ENCODE data around the gene ERC1. TPM values are rescaled to one million over a fixed set of nuclear protein-coding genes. Genes with fewer than 3 reads are reported as not detected.

The ERC1 gene
- total and polyA plus RNA-seq, 7 donors, result 5.4 to 97.8 (median 34.6) TPM

- no peak for TF ChIP-seq POLR2AphosphoS5 (IDR thresholded peaks at IDR 0.05)
- no peak for TF ChIP-seq EP300 (IDR thresholded peaks at IDR 0.05)
- no peak for TF ChIP-seq CTCF (IDR thresholded peaks at IDR 0.05)
- no peak for TF ChIP-seq POLR2A (IDR thresholded peaks at IDR 0.05)
- Histone ChIP-seq H3K4me3 (no peak overlapping the region), H3K4me1 (peaks cover 0 to 22% (median 10%) of the 10 kb centered on the region in 4 donors), H3K36me3 (peaks cover 0 to 14% (median 0%) of the 10 kb centered on the region in 4 donors), H3K27me3 (no peaks in the 10 kb centered on the region), H3K27ac (no peak overlapping the region), H3K9me3 (no peaks in the 10 kb centered on the region)
- WGBS, 2 donors, result 94 to 95% methylated on average over 5 of the region's 5 CpGs
- DNase-seq, result no peak
- intact Hi-C loops (cut with DNase I), result no loop called here
Measured at GRCh38 chr12:1377117-1377516, 386.1 kb downstream of the ERC1 start.

- Histone ChIP-seq H3K4me1 (peaks cover 0 to 22% (median 10%) of the 10 kb centered on the region in 4 donors), H3K4me3 (no peak overlapping the region), H3K36me3 (peaks cover 0 to 9% (median 0%) of the 10 kb centered on the region in 4 donors), H3K9me3 (no peaks in the 10 kb centered on the region), H3K27me3 (no peaks in the 10 kb centered on the region), H3K27ac (no peak overlapping the region)
- 22 to 67% methylated on average over 3 of the region's 3 CpGs for WGBS, 2 donors
- intact Hi-C loops (cut with DNase I), result no loop called here
- no peak for TF ChIP-seq EP300 (IDR thresholded peaks at IDR 0.05)
- TF ChIP-seq POLR2AphosphoS5 (IDR thresholded peaks at IDR 0.05), result no peak
- no peak for TF ChIP-seq POLR2A (IDR thresholded peaks at IDR 0.05)
- TF ChIP-seq CTCF (IDR thresholded peaks at IDR 0.05), result no peak
- DNase-seq, result no peak
Measured at GRCh38 chr12:1377681-1378080, 386.7 kb downstream of the ERC1 start.

- Histone ChIP-seq H3K27ac (no peak overlapping the region), H3K9me3 (no peaks in the 10 kb centered on the region), H3K36me3 (peaks cover 0 to 7% (median 0%) of the 10 kb centered on the region in 4 donors), H3K27me3 (no peaks in the 10 kb centered on the region), H3K4me3 (no peak overlapping the region), H3K4me1 (peaks cover 0 to 2% (median 0%) of the 10 kb centered on the region in 4 donors)
- TF ChIP-seq POLR2AphosphoS5 (IDR thresholded peaks at IDR 0.05) (no peak), POLR2A (IDR thresholded peaks at IDR 0.05) (no peak)
- WGBS, 2 donors, result 92 to 97% methylated on average over 12 of the region's 12 CpGs
- DNase-seq, result no peak
- intact Hi-C loops (cut with DNase I), result no loop called here
Measured at GRCh38 chr12:1380171-1380851, 389.3 kb downstream of the ERC1 start.

GRCh38 chr12:1382151-1382550 is 391.1 kb downstream of the ERC1 start:
- Histone ChIP-seq H3K4me3 (no peak overlapping the region), H3K9me3 (no peaks in the 10 kb centered on the region), H3K36me3 (peaks cover 0 to 5% (median 0%) of the 10 kb centered on the region in 4 donors), H3K27ac (no peak overlapping the region), H3K27me3 (no peaks in the 10 kb centered on the region), H3K4me1 (no peaks in the 10 kb centered on the region)
- intact Hi-C loops (cut with DNase I), result no loop called here
- WGBS, 2 donors, result 82 to 96% methylated on average over 6 of the region's 6 CpGs
- no peak for DNase-seq
- TF ChIP-seq EP300 (IDR thresholded peaks at IDR 0.05), result no peak
- no peak for TF ChIP-seq POLR2AphosphoS5 (IDR thresholded peaks at IDR 0.05)
- no peak for TF ChIP-seq POLR2A (IDR thresholded peaks at IDR 0.05)
- no peak for TF ChIP-seq CTCF (IDR thresholded peaks at IDR 0.05)

- H3K9me3 ChIP-seq, result no peaks in the 10 kb centered on the region
- no peaks in the 10 kb centered on the region for H3K4me1 ChIP-seq
- DNase-seq, result no peak
- H3K4me3 ChIP-seq, result no peak overlapping the region
- peaks cover 0 to 5% (median 0%) of the 10 kb centered on the region in 4 donors for H3K36me3 ChIP-seq
- H3K27me3 ChIP-seq, result no peaks in the 10 kb centered on the region
- TF ChIP-seq POLR2AphosphoS5 (IDR thresholded peaks at IDR 0.05) (no peak), CTCF (IDR thresholded peaks at IDR 0.05) (no peak), POLR2A (IDR thresholded peaks at IDR 0.05) (no peak), EP300 (IDR thresholded peaks at IDR 0.05) (no peak)
- WGBS, 2 donors, result 58 to 75% methylated on average over 4 of the region's 4 CpGs
- intact Hi-C loops (cut with DNase I), result no loop called here
- H3K27ac ChIP-seq, result no peak overlapping the region
Measured at GRCh38 chr12:1382826-1383225, 391.8 kb downstream of the ERC1 start.
